ENCODE results near the gene SLC30A1.

DNA sequence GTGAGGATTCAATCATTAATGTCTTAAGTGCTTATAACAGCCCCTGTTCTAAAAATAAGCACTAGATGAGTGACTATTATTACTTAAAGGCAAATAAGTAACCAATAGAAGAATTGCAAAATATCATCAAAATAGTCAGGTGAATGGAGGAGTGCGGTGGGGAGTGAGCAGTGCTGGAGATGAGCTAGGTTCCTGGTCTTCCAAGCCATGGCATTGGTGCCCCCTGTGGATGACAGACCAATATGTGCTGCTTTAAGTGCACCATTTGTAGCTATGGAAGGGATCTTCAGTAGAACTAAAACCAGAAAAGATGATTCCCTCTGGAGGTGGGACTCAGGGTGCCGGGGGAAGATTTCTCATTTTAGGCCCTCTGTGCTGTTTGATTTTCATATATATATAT is 46.1 kb upstream of the SLC30A1 start:
- TF ChIP-seq CTCF (IDR thresholded peaks at IDR 0.05) = no peak
- no peak for TF ChIP-seq POLR2A (IDR thresholded peaks at IDR 0.05)

Measured in ovary (tissue), 3 donors.